ENCODE measurements around the gene CYTH2.

- no peak for TF ChIP-seq POLR2A (IDR thresholded peaks at IDR 0.05)
- TF ChIP-seq CTCF (IDR thresholded peaks at IDR 0.05): no peak
Observed at GRCh38 chr19:48511321-48511731, 42.2 kb downstream of the CYTH2 start.
